Astrocyte of the cerebellum (primary cell): ENCODE results near the gene RNF114.
A peak's percentile ranks its signal among the peaks of the same experiment; 100 is the strongest.

ENCODE experiments used
- DNase-seq: peaks from one replicate; pipeline ENCODE4 v3.0.0-alpha.2; 2011; ENCODE audit warnings: low read depth
- H3K4me3 ChIP-seq: 2 replicates; pipeline ENCODE4 v1.5.1; 2011; ENCODE audit warnings: mild to moderate bottlenecking, low read depth, low read length, moderate library complexity
- CTCF ChIP-seq: IDR thresholded peaks from 2 replicates; pipeline ENCODE4 v1.5.1; 2012; ENCODE audit warnings: low read length, low read depth, moderate library complexity, mild to moderate bottlenecking; ENCODE audit errors: missing control alignments
- in situ Hi-C: cut with HindIII; loops from 2 replicates; pipeline ENCODE4 v1.10.0; 2017; ENCODE audit warnings: low sequenced_read_pairs

Gene RNF114

GRCh38 chr20:49982072-49982345 lies 45.8 kb downstream of the RNF114 start:
- H3K4me3 ChIP-seq: peak overlapping the region; percentile 98
- TF ChIP-seq CTCF: no peak
- DNase-seq: no peak
- in situ Hi-C loops: loop anchor here (25.0 kb wide), 1 partner anchor 105 kb away; no protein-coding TSS in a partner anchor

- H3K4me3 ChIP-seq: peak within 1 kb of the TSS; percentile 98
- peak; percentile 61 for DNase-seq
- in situ Hi-C loops: loop anchor here (25.0 kb wide), 1 partner anchor 105 kb away; no protein-coding TSS in a partner anchor
- TF ChIP-seq CTCF: peak; percentile 63
Observed at GRCh38 chr20:49982346-49983122, 46.3 kb downstream of the RNF114 start, which contains the start of gene SNAI1. TSS of gene SNAI1 (plus strand) at chr20:49982980. CDS start at chr20:49983060, 80 bp downstream.

GRCh38 chr20:49983123-49983847 lies 47.1 kb downstream of the RNF114 start:
- no peak for TF ChIP-seq CTCF
- no peak for DNase-seq
- in situ Hi-C loops: loop anchor here (25.0 kb wide), 1 partner anchor 104 kb away; no protein-coding TSS in a partner anchor
- peak overlapping the region; percentile 98 for H3K4me3 ChIP-seq

- H3K4me3 ChIP-seq: peak overlapping the region; percentile 98
- TF ChIP-seq CTCF: no peak
- in situ Hi-C loops: loop anchor here (25.0 kb wide), 1 partner anchor 103 kb away; no protein-coding TSS in a partner anchor
- DNase-seq: no peak
Observed at GRCh38 chr20:49983848-49984408, 47.7 kb downstream of the RNF114 start.

- H3K4me3 ChIP-seq: peak overlapping the region; percentile 98
- no peak for DNase-seq
- no peak for TF ChIP-seq CTCF
- in situ Hi-C loops: loop anchor here (25.0 kb wide), 1 partner anchor 103 kb away; no protein-coding TSS in a partner anchor
Observed at GRCh38 chr20:49984426-49985153, 48.4 kb downstream of the RNF114 start.

GRCh38 chr20:49985157-49985556 lies 49.0 kb downstream of the RNF114 start:
- no peak for TF ChIP-seq CTCF
- peak overlapping the region; percentile 98 for H3K4me3 ChIP-seq
- no peak for DNase-seq
- in situ Hi-C loops: loop anchor here (25.0 kb wide), 1 partner anchor 102 kb away; no protein-coding TSS in a partner anchor
